Activated CD4-positive, alpha-beta memory T cell treated with anti-CD3 and anti-CD28 coated beads for 36 hours (primary cell): ENCODE results near the gene TRPC3. TPM values are rescaled to one million over a fixed set of nuclear protein-coding genes. Genes with fewer than 3 reads are reported as not detected.
A peak's percentile ranks its signal among the peaks of the same experiment; 100 is the strongest.

ENCODE experiments used
- CTCF ChIA-PET: fragments of 350-600 bp; sonication (Branson Sonifier 250); formaldehyde crosslinking; loops from one replicate; lab custom pipeline; 2021; ENCODE audit warnings: antibody characterized with exemption, inconsistent platforms; lab: Charles Lee
- POLR2A ChIA-PET: fragments of 350-600 bp; sonication (Branson Sonifier 250); formaldehyde crosslinking; loops from one replicate; lab custom pipeline; 2021; ENCODE audit warnings: antibody characterized with exemption; lab: Charles Lee
- DNase-seq: peaks from one replicate; pipeline ENCODE4 v3.0.0-alpha.2; 2020
- H3K27ac Mint-ChIP-seq: one replicate; pipeline ENCODE4 v1.8.0; 2021; ENCODE audit warnings: mixed read lengths
- H3K27me3 Mint-ChIP-seq: one replicate; pipeline ENCODE4 v1.8.0; 2021; ENCODE audit warnings: mixed read lengths
- H3K36me3 Mint-ChIP-seq: one replicate; pipeline ENCODE4 v1.8.0; 2021; ENCODE audit warnings: mixed read lengths
- H3K4me1 Mint-ChIP-seq: one replicate; pipeline ENCODE4 v1.8.0; 2021; ENCODE audit warnings: low read depth, mixed read lengths
- H3K4me3 Mint-ChIP-seq: one replicate; pipeline ENCODE4 v1.8.0; 2021; ENCODE audit warnings: mild to moderate bottlenecking, mixed read lengths
- H3K9me3 Mint-ChIP-seq: one replicate; pipeline ENCODE4 v1.8.0; 2021; ENCODE audit warnings: mixed read lengths
- intact Hi-C: fragments of 100-400 bp; cut with micrococcal nuclease; formaldehyde crosslinking; loops from one replicate; pipeline ENCODE4 v1.15.1; 2023
- total RNA-seq, 2 experiments: library from RNA; stranded (reverse); gene quantifications; one replicate each; pipeline ENCODE4 v1.2.3, GENCODE V29; 2021

Gene TRPC3
- total RNA-seq, result 1 to 10 TPM; 1.0 to 1.6 TPM

GRCh38 chr4:121951521-121952110, at the start of gene TRPC3:
Gene TRPC3 (minus strand): TSS chr4:121952060. CDS start chr4:121951680, 380 bp downstream.
- Mint-ChIP-seq H3K27me3 (peaks cover 15% of the 10 kb centered on the region), H3K36me3 (peaks cover 2% of the 10 kb centered on the region), H3K4me3 (peak within 1 kb of the TSS; percentile 89), H3K9me3 (no peaks in the 10 kb centered on the region), H3K4me1 (peaks cover 9% of the 10 kb centered on the region), H3K27ac (no peak within 1 kb of the TSS)
- ChIA-PET POLR2A (interaction anchor here (1.0 kb wide), 1 partner anchor 9 kb away, joined by 3 read pairs; no protein-coding TSS in a partner anchor), CTCF (interaction anchor here (1.7 kb wide), 1 partner anchor 16 kb away, joined by 3 read pairs; no protein-coding TSS in a partner anchor)
- DNase-seq, result peak; percentile 51
- intact Hi-C loops, result loop anchor here (5.0 to 10.0 kb wide), 2 partner anchors 363 to 766 kb away; no protein-coding TSS in a partner anchor

- ChIA-PET POLR2A (no interaction called here), CTCF (interaction anchor here (1.0 kb wide), 1 partner anchor 101 kb away, joined by 3 read pairs; no protein-coding TSS in a partner anchor)
- Mint-ChIP-seq H3K9me3 (no peaks in the 10 kb centered on the region), H3K4me1 (no peaks in the 10 kb centered on the region), H3K27ac (no peak overlapping the region), H3K27me3 (peaks cover 8% of the 10 kb centered on the region), H3K36me3 (no peaks in the 10 kb centered on the region), H3K4me3 (no peak overlapping the region)
- no peak for DNase-seq
- intact Hi-C loops, result loop anchor here (5.0 kb wide), 1 partner anchor 99 kb away; no protein-coding TSS in a partner anchor
Measured at GRCh38 chr4:122000849-122001248, 49.0 kb upstream of the TRPC3 start.

- peak; percentile 13 for DNase-seq
- no peak overlapping the region for H3K4me3 Mint-ChIP-seq
- POLR2A ChIA-PET, result no interaction called here
Measured at GRCh38 chr4:121998024-121998423, 46.2 kb upstream of the TRPC3 start.

GRCh38 chr4:121995790-121996537, 44.1 kb upstream of the TRPC3 start:
- H3K4me1 Mint-ChIP-seq, result no peaks in the 10 kb centered on the region
- no peak for DNase-seq
- intact Hi-C loops, result loop anchor here (5.0 kb wide), 1 partner anchor 581 kb away; no protein-coding TSS in a partner anchor
- no peak overlapping the region for H3K27ac Mint-ChIP-seq
- no peak overlapping the region for H3K4me3 Mint-ChIP-seq
- H3K9me3 Mint-ChIP-seq, result no peaks in the 10 kb centered on the region
- CTCF ChIA-PET, result no interaction called here
- POLR2A ChIA-PET, result no interaction called here
- H3K27me3 Mint-ChIP-seq, result peaks cover 3% of the 10 kb centered on the region
- no peaks in the 10 kb centered on the region for H3K36me3 Mint-ChIP-seq

More at GRCh38 chr4:121998024-121998423, 46.2 kb upstream of the TRPC3 start:
- H3K36me3 Mint-ChIP-seq, result no peaks in the 10 kb centered on the region
- CTCF ChIA-PET, result interaction anchor here (1.0 to 1.5 kb wide), 2 partner anchors 14 to 581 kb away, joined by 3 to 4 read pairs; no protein-coding TSS in a partner anchor
- intact Hi-C loops, result loop anchor here (5.0 kb wide), 1 partner anchor 579 kb away; no protein-coding TSS in a partner anchor
- no peak overlapping the region for H3K27ac Mint-ChIP-seq
- no peaks in the 10 kb centered on the region for H3K9me3 Mint-ChIP-seq
- no peaks in the 10 kb centered on the region for H3K4me1 Mint-ChIP-seq
- H3K27me3 Mint-ChIP-seq, result peaks cover 6% of the 10 kb centered on the region

- ChIA-PET POLR2A (no interaction called here), CTCF (no interaction called here)
- DNase-seq, result no peak
- no peaks in the 10 kb centered on the region for H3K4me1 Mint-ChIP-seq
- H3K27ac Mint-ChIP-seq, result no peak overlapping the region
- peaks cover 9% of the 10 kb centered on the region for H3K27me3 Mint-ChIP-seq
- H3K9me3 Mint-ChIP-seq, result no peaks in the 10 kb centered on the region
- intact Hi-C loops, result no loop called here
- H3K36me3 Mint-ChIP-seq, result no peaks in the 10 kb centered on the region
- H3K4me3 Mint-ChIP-seq, result no peak overlapping the region
Measured at GRCh38 chr4:121991968-121992367, 40.1 kb upstream of the TRPC3 start.

- CTCF ChIA-PET, result interaction anchor here (1.1 kb wide), 1 partner anchor 41 kb away, joined by 4 read pairs; no protein-coding TSS in a partner anchor
- H3K27me3 Mint-ChIP-seq, result peaks cover 6% of the 10 kb centered on the region
- DNase-seq, result no peak
- intact Hi-C loops, result no loop called here
- no peak overlapping the region for H3K27ac Mint-ChIP-seq
- no peaks in the 10 kb centered on the region for H3K9me3 Mint-ChIP-seq
- POLR2A ChIA-PET, result no interaction called here
- H3K4me1 Mint-ChIP-seq, result no peaks in the 10 kb centered on the region
- no peaks in the 10 kb centered on the region for H3K36me3 Mint-ChIP-seq
- H3K4me3 Mint-ChIP-seq, result no peak overlapping the region
Measured at GRCh38 chr4:121990489-121990888, 38.6 kb upstream of the TRPC3 start.

- POLR2A ChIA-PET, result no interaction called here
- no peak overlapping the region for H3K27ac Mint-ChIP-seq
- H3K9me3 Mint-ChIP-seq, result no peaks in the 10 kb centered on the region
- no peaks in the 10 kb centered on the region for H3K4me1 Mint-ChIP-seq
- no peak for DNase-seq
- CTCF ChIA-PET, result interaction anchor here (0.7 kb wide), 1 partner anchor 39 kb away, joined by 4 read pairs; no protein-coding TSS in a partner anchor
- no peak overlapping the region for H3K4me3 Mint-ChIP-seq
- H3K27me3 Mint-ChIP-seq, result peaks cover 6% of the 10 kb centered on the region
- no peaks in the 10 kb centered on the region for H3K36me3 Mint-ChIP-seq
- intact Hi-C loops, result no loop called here
Measured at GRCh38 chr4:121989715-121990114, 37.9 kb upstream of the TRPC3 start.

- POLR2A ChIA-PET, result no interaction called here
- H3K4me3 Mint-ChIP-seq, result no peak overlapping the region
- H3K27me3 Mint-ChIP-seq, result peaks cover 6% of the 10 kb centered on the region
- no peak overlapping the region for H3K27ac Mint-ChIP-seq
- no peaks in the 10 kb centered on the region for H3K36me3 Mint-ChIP-seq
- intact Hi-C loops, result no loop called here
- no peak for DNase-seq
- no peaks in the 10 kb centered on the region for H3K9me3 Mint-ChIP-seq
- H3K4me1 Mint-ChIP-seq, result no peaks in the 10 kb centered on the region
- CTCF ChIA-PET, result no interaction called here
Measured at GRCh38 chr4:121988950-121989349, 37.1 kb upstream of the TRPC3 start.

- H3K27me3 Mint-ChIP-seq, result peaks cover 2% of the 10 kb centered on the region
- H3K9me3 Mint-ChIP-seq, result no peaks in the 10 kb centered on the region
- intact Hi-C loops, result no loop called here
- ChIA-PET POLR2A (no interaction called here), CTCF (interaction anchor here (1.2 kb wide), 1 partner anchor 597 kb away, joined by 4 read pairs; no protein-coding TSS in a partner anchor)
- H3K4me3 Mint-ChIP-seq, result no peak overlapping the region
- H3K27ac Mint-ChIP-seq, result no peak overlapping the region
- no peaks in the 10 kb centered on the region for H3K36me3 Mint-ChIP-seq
- peaks cover 6% of the 10 kb centered on the region for H3K4me1 Mint-ChIP-seq
- DNase-seq, result no peak
Measured at GRCh38 chr4:121980643-121981042, 28.8 kb upstream of the TRPC3 start.

- Mint-ChIP-seq H3K27ac (no peak overlapping the region), H3K9me3 (no peaks in the 10 kb centered on the region), H3K36me3 (no peaks in the 10 kb centered on the region), H3K4me1 (peaks cover 6% of the 10 kb centered on the region), H3K27me3 (peaks cover 7% of the 10 kb centered on the region), H3K4me3 (no peak overlapping the region)
- ChIA-PET POLR2A (no interaction called here), CTCF (no interaction called here)
- intact Hi-C loops, result no loop called here
- no peak for DNase-seq
Measured at GRCh38 chr4:121978172-121978516, 26.3 kb upstream of the TRPC3 start.

- no peaks in the 10 kb centered on the region for H3K9me3 Mint-ChIP-seq
- CTCF ChIA-PET, result no interaction called here
- peaks cover 7% of the 10 kb centered on the region for H3K27me3 Mint-ChIP-seq
- intact Hi-C loops, result no loop called here
- H3K4me1 Mint-ChIP-seq, result peaks cover 6% of the 10 kb centered on the region
- no peak overlapping the region for H3K27ac Mint-ChIP-seq
- POLR2A ChIA-PET, result no interaction called here
- H3K36me3 Mint-ChIP-seq, result no peaks in the 10 kb centered on the region
- H3K4me3 Mint-ChIP-seq, result no peak overlapping the region
- no peak for DNase-seq
Measured at GRCh38 chr4:121977251-121978171, 25.7 kb upstream of the TRPC3 start.
